OCI-LY7 (cell line): Measurements from ENCODE around the gene TTLL3. TPM values are rescaled to one million over a fixed set of nuclear protein-coding genes. Genes with fewer than 3 reads are reported as not detected.
"Not testable (repeated sequence)": the region's sequence is repeated elsewhere in the genome, so short reads cannot be mapped to it uniquely, and the experiment has no call there.

Experiments
- BruUV-seq: library from RNA; stranded (reverse); fragments of 400-500 nt; replicated peaks from 2 replicates; lab custom pipeline; 2021; lab: Mats Ljungman, UMichigan
- CTCF ChIA-PET: fragments of 300-600 bp; sonication (Branson Sonifier 250); formaldehyde crosslinking; loops from one replicate; lab custom pipeline; 2022; ENCODE audit warnings: antibody characterized with exemption; ENCODE audit not compliant: unreplicated experiment; lab: Charles Lee
- POLR2A ChIA-PET: fragments of 300-600 bp; sonication (Branson Sonifier 250); formaldehyde crosslinking; loops from one replicate; lab custom pipeline; 2022; ENCODE audit warnings: antibody characterized with exemption; lab: Charles Lee
- DNase-seq: peaks from one replicate; pipeline ENCODE4 v3.0.0-alpha.2; 2015; ENCODE audit warnings: low spot score
- H2AFZ ChIP-seq: fragments of 200-600 bp; sonication (generic), shearing (Covaris generic); 2 replicates; pipeline ENCODE4 v1.6.1; 2014; ENCODE audit warnings: mild to moderate bottlenecking, antibody characterized with exemption, low read length, moderate library complexity
- H3K27ac ChIP-seq: fragments of 200-600 bp; sonication (generic); 2 replicates; pipeline ENCODE4 v1.5.1; 2014; ENCODE audit warnings: mixed run types, low read depth, mild to moderate bottlenecking, moderate library complexity, low read length, inconsistent platforms; ENCODE audit not compliant: poor library complexity, severe bottlenecking
- H3K36me3 ChIP-seq: fragments of 200-600 bp; sonication (generic); 2 replicates; pipeline ENCODE4 v1.6.1; 2014; ENCODE audit warnings: mild to moderate bottlenecking, antibody characterized with exemption, low read length, moderate library complexity, mixed read lengths; ENCODE audit not compliant: insufficient read depth
- H3K4me1 ChIP-seq: fragments of 200-600 bp; sonication (generic); 2 replicates; pipeline ENCODE4 v1.5.1; 2014; ENCODE audit warnings: mild to moderate bottlenecking, low read length; ENCODE audit not compliant: insufficient read depth, poor library complexity, severe bottlenecking
- H3K4me2 ChIP-seq: fragments of 200-600 bp; sonication (generic); 2 replicates; pipeline ENCODE4 v1.6.1; 2014; ENCODE audit warnings: mild to moderate bottlenecking, low read length
- H3K4me3 ChIP-seq: fragments of 200-600 bp; sonication (generic); 2 replicates; pipeline ENCODE4 v1.5.1; 2014; ENCODE audit warnings: mild to moderate bottlenecking, low read depth, low read length; ENCODE audit not compliant: poor library complexity, severe bottlenecking
- H3K79me2 ChIP-seq: fragments of 200-600 bp; sonication (generic); 2 replicates; pipeline ENCODE4 v1.6.1; 2016; ENCODE audit warnings: low read depth, mild to moderate bottlenecking, low read length, moderate library complexity, mixed read lengths; ENCODE audit not compliant: insufficient read depth
- H3K9me2 ChIP-seq: fragments of 200-600 bp; sonication (generic); 2 replicates; pipeline ENCODE4 v1.6.1; 2016; ENCODE audit warnings: mild to moderate bottlenecking, low read length, mixed read lengths; ENCODE audit not compliant: insufficient read depth
- H3K9me3 ChIP-seq: fragments of 200-600 bp; sonication (generic); 2 replicates; pipeline ENCODE4 v1.6.1; 2014; ENCODE audit warnings: mild to moderate bottlenecking, mixed run types, low read length, mixed read lengths
- H4K20me1 ChIP-seq: fragments of 200-600 bp; sonication (generic); 2 replicates; pipeline ENCODE4 v1.6.1; 2014; ENCODE audit warnings: mild to moderate bottlenecking, antibody characterized with exemption, low read length, moderate library complexity, mixed read lengths; ENCODE audit not compliant: insufficient read depth
- EZH2phosphoT487 ChIP-seq: fragments of 200-600 bp; sonication (generic); IDR thresholded peaks from 2 replicates; pipeline ENCODE4 v1.6.1; 2018; ENCODE audit warnings: low read depth, borderline replicate concordance, mild to moderate bottlenecking, mixed run types, antibody characterized with exemption, low read length, moderate library complexity, mixed read lengths
- intact Hi-C: fragments of 100-400 bp; cut with micrococcal nuclease; formaldehyde crosslinking; loops from one replicate; pipeline ENCODE4 v1.10.0; 2022; ENCODE audit not compliant: unreplicated experiment
- total RNA-seq, 2 experiments: library from RNA; depleted of rRNA in 1 of 2; stranded (reverse); fragments of >200 nt in 1 of 2; shearing (Covaris generic) in 1 of 2; gene quantifications; 2 replicates each; pipeline ENCODE4 v1.2.3, GENCODE V29; 2014 to 2022
- TF ChIP-seq, protein P1 (sequence below): fragments of 200-600 bp; sonication (generic); conservative IDR thresholded peaks from 2 replicates; pipeline ENCODE4 v1.5.1; 2014; ENCODE audit warnings: mild to moderate bottlenecking, antibody characterized with exemption, low read length, moderate library complexity, mixed read lengths

TTLL3 gene
- total RNA-seq, 2 experiments from 2014 or later: 65.4 to 127 TPM

DNA sequence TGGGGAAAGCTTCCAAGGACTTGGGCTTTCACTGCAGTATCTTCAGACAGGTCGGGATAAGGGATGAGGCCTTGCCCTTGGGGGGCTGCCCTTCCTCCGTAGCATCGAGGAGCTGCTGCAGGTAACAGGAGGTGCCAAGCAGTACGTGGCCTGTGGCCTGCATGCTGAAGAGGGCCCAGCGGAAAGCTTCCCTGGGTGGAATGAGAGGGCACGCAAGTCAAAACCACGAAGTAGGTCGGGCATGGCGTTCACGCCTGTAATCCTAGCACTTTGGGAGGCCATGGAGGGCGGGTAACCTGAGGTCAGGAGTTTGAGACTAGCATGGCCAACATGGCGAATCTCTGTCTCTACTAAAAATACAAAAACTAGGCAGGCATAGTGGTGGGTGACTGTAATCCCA, 57.0 kb downstream of the TTLL3 start:
- H3K4me3 ChIP-seq: no peak overlapping the region
- H4K20me1 ChIP-seq: no peaks in the 10 kb centered on the region
- H3K27ac ChIP-seq: no peak overlapping the region
- no peaks in the 10 kb centered on the region for H3K79me2 ChIP-seq
- no TSS peak for BruUV-seq
- H3K36me3 ChIP-seq: no peaks in the 10 kb centered on the region
- H2AFZ ChIP-seq: no peak overlapping the region
- intact Hi-C loops: no loop called here
- DNase-seq: no peak
- H3K9me2 ChIP-seq: no peaks in the 10 kb centered on the region
- no peak for TF ChIP-seq EZH2phosphoT487
- TF ChIP-seq, protein P1, sequence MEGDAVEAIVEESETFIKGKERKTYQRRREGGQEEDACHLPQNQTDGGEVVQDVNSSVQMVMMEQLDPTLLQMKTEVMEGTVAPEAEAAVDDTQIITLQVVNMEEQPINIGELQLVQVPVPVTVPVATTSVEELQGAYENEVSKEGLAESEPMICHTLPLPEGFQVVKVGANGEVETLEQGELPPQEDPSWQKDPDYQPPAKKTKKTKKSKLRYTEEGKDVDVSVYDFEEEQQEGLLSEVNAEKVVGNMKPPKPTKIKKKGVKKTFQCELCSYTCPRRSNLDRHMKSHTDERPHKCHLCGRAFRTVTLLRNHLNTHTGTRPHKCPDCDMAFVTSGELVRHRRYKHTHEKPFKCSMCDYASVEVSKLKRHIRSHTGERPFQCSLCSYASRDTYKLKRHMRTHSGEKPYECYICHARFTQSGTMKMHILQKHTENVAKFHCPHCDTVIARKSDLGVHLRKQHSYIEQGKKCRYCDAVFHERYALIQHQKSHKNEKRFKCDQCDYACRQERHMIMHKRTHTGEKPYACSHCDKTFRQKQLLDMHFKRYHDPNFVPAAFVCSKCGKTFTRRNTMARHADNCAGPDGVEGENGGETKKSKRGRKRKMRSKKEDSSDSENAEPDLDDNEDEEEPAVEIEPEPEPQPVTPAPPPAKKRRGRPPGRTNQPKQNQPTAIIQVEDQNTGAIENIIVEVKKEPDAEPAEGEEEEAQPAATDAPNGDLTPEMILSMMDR: no peak
- H3K4me1 ChIP-seq: no peaks in the 10 kb centered on the region
- H3K4me2 ChIP-seq: no peak overlapping the region
- H3K9me3 ChIP-seq: no peaks in the 10 kb centered on the region
- ChIA-PET CTCF (interaction anchor here (0.6 kb wide), 1 partner anchor 140 kb away, joined by 4 read pairs; no protein-coding TSS in a partner anchor), POLR2A (interaction anchor here (0.5 kb wide), 1 partner anchor 109 kb away, joined by 3 read pairs; no protein-coding TSS in a partner anchor)

DNA sequence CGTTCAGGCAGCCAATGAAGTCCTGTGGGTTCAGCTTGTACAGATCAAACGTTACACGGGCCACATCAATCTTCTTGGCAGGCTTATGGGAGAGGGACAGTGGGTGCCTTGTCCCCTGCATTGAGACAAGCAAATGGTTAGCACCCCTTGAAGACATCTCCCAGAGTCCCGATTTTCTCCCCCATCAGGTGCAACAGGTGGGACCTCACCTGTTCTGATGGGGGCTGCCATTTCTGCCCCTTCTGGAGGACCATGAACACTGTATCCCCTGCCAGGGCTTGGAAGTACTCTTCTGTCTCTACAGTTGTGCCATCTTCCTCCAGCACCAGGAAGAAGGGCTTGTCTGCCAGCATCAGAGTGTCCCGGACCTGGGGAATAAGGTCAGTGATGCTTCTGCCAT, 59.9 kb downstream of the TTLL3 start:
- Histone ChIP-seq H3K36me3 (no peaks in the 10 kb centered on the region), H3K4me1 (no peaks in the 10 kb centered on the region), H3K4me2 (no peak overlapping the region), H4K20me1 (no peaks in the 10 kb centered on the region), H3K27ac (no peak overlapping the region), H3K79me2 (no peaks in the 10 kb centered on the region), H2AFZ (no peak overlapping the region), H3K9me3 (no peaks in the 10 kb centered on the region), H3K9me2 (no peaks in the 10 kb centered on the region), H3K4me3 (no peak overlapping the region)
- intact Hi-C loops: no loop called here
- no TSS peak for BruUV-seq
- DNase-seq: no peak
- ChIA-PET POLR2A (interaction anchor here (0.7 kb wide), 1 partner anchor 14 kb away, joined by 3 read pairs; no protein-coding TSS in a partner anchor), CTCF (no interaction called here)
- TF ChIP-seq, protein P1: no peak
- no peak for TF ChIP-seq EZH2phosphoT487

DNA sequence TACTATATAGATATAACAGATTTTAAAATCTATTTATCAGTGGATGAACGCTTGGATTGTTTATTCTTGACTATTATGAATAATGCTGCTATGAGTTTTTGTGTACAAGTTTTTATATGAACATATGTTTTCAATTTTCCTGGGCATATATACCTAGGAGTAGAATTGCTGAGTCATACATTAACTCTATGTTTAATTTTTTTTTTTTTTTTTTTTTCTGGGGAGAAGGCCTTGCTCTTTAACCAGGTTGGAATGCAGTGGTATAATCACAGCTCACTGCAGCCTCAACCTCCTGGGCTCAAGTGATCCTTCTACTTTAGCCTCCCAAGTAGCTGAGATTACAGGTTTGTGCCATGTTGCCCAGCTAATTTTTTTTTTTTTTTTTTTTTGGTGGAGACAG, 60.9 kb downstream of the TTLL3 start:
- no peaks in the 10 kb centered on the region for H3K9me2 ChIP-seq
- no peak overlapping the region for H2AFZ ChIP-seq
- intact Hi-C loops: no loop called here
- ChIA-PET POLR2A (interaction anchor here (0.7 to 1.8 kb wide), 3 partner anchors 13 to 188 kb away, joined by 3 to 6 read pairs (median 4); no protein-coding TSS in a partner anchor), CTCF (no interaction called here)
- BruUV-seq: no TSS peak
- no peak overlapping the region for H3K4me2 ChIP-seq
- TF ChIP-seq EZH2phosphoT487: no peak
- TF ChIP-seq, protein P1: no peak
- no peaks in the 10 kb centered on the region for H3K9me3 ChIP-seq
- no peak for DNase-seq
- H4K20me1 ChIP-seq: no peaks in the 10 kb centered on the region
- H3K79me2 ChIP-seq: no peaks in the 10 kb centered on the region
- H3K4me1 ChIP-seq: no peaks in the 10 kb centered on the region
- no peak overlapping the region for H3K27ac ChIP-seq
- H3K36me3 ChIP-seq: no peaks in the 10 kb centered on the region
- no peak overlapping the region for H3K4me3 ChIP-seq

DNA sequence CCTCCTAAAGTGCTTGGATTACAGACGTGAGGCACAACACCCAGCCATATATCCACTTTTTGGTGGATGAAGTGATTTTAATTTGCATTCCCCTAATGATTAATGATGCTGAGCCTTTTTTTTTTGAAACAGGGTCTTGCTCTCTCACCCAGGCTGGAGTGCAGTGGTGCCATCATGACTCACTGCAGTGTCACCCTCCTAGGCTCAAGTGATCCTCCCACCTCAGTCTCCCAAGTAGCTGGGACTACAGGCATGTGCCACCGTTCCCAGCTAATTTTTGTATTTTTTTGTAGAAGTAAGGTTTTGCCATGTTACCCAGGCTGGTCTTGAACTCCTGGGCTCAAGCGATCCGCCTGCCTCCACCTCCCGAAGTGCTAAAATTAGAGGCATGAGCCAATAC, 62.0 kb downstream of the TTLL3 start:
- H3K27ac ChIP-seq, BruUV-seq, H3K9me2 ChIP-seq, H3K4me3 ChIP-seq, CTCF ChIA-PET, H3K4me2 ChIP-seq, H3K79me2 ChIP-seq, H2AFZ ChIP-seq, intact Hi-C loops, H4K20me1 ChIP-seq, H3K4me1 ChIP-seq, H3K36me3 ChIP-seq, DNase-seq, H3K9me3 ChIP-seq: not testable (repeated sequence)
- POLR2A ChIA-PET: interaction anchor here (1.8 kb wide), 1 partner anchor 12 kb away, joined by 6 read pairs; no protein-coding TSS in a partner anchor
